Osteocyte (in vitro differentiated cells): ENCODE data around the gene IKZF1. TPM values are rescaled to one million over a fixed set of nuclear protein-coding genes. Genes with fewer than 3 reads are reported as not detected.

Experiments
- DNase-seq: peaks from one replicate; pipeline ENCODE4 v3.0.0; 2021; ENCODE audit warnings: mixed read lengths; ENCODE audit not compliant: unreplicated experiment; ENCODE audit errors: extremely low spot score
- H3K27ac Mint-ChIP-seq: one replicate; pipeline ENCODE4 v1.8.0; 2021; ENCODE audit warnings: mild to moderate bottlenecking, mixed read lengths; ENCODE audit not compliant: unreplicated experiment
- H3K27me3 Mint-ChIP-seq: one replicate; pipeline ENCODE4 v1.8.0; 2021; ENCODE audit warnings: mixed read lengths; ENCODE audit not compliant: unreplicated experiment
- H3K36me3 Mint-ChIP-seq: one replicate; pipeline ENCODE4 v1.8.0; 2021; ENCODE audit warnings: mixed read lengths; ENCODE audit not compliant: unreplicated experiment
- H3K4me1 Mint-ChIP-seq: one replicate; pipeline ENCODE4 v1.8.0; 2021; ENCODE audit warnings: mixed read lengths; ENCODE audit not compliant: unreplicated experiment
- H3K4me3 Mint-ChIP-seq: one replicate; pipeline ENCODE4 v1.8.0; 2021; ENCODE audit warnings: mild to moderate bottlenecking, moderate library complexity, mixed read lengths; ENCODE audit not compliant: unreplicated experiment
- H3K9me3 Mint-ChIP-seq: one replicate; pipeline ENCODE4 v1.8.0; 2021; ENCODE audit warnings: mixed read lengths; ENCODE audit not compliant: unreplicated experiment
- total RNA-seq: library from RNA; stranded (reverse); gene quantifications from 2 replicates; pipeline ENCODE4 v1.2.1, GENCODE V29; 2021
- TF ChIP-seq, protein P1 (sequence below): fragments of 200-600 bp; sonication (generic); IDR thresholded peaks from 2 replicates; pipeline ENCODE4 v1.5.0; 2021; ENCODE audit warnings: antibody characterized with exemption, mild to moderate bottlenecking, moderate library complexity

Gene IKZF1
- total RNA-seq, 1 donor from 2014 or later = not detected

DNA sequence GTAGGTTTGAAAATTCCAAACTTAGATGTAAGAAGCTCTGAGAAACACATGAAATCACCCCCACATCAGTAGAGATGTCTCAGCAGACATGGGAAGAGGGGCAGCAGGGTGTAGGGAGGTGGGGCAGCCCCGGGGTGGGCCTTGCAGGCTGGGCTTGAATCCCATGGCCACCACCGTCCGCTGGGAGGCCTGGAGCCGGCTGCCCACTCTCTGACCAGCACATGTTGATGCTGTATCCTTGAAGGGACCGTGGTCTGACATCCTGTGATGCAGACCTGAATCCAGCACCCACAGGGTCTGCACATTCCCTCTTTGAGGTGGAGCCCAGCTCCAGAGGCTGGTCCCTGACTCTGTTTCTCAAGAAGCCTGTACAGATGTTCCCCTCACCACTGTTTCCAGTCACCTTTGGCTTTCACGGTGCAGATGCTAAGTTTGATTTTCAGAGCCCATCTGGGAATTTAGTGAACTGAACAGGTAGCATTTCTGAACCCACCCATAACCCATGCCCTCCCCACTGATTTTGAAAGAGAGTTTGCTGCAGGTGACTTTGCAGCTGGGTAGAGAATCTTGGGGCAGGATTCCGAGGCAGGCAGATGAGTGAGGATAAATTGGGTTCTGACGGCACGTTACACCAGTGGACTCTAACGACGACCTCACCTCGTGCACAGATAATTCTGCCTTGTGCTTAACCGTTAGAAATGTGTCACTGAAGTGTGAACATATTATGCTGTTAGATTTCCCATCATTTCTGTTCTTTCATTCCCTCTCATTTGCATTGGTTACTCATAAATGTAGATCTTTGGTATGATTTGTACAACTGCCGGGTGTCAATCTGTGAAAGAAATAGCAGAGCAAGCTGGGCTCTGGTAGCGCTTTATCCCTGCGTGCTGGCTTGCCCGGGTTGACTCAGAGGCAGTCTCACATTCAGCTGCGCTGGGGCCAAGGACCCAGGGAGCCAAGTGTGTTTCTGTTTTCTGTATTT is 45.7 kb downstream of the IKZF1 start:
- DNase-seq = no peak
- peaks cover 16% of the 10 kb centered on the region for H3K27me3 Mint-ChIP-seq
- no peaks in the 10 kb centered on the region for H3K9me3 Mint-ChIP-seq
- H3K27ac Mint-ChIP-seq = no peak overlapping the region
- H3K4me1 Mint-ChIP-seq = peaks cover 7% of the 10 kb centered on the region
- TF ChIP-seq, protein P1, sequence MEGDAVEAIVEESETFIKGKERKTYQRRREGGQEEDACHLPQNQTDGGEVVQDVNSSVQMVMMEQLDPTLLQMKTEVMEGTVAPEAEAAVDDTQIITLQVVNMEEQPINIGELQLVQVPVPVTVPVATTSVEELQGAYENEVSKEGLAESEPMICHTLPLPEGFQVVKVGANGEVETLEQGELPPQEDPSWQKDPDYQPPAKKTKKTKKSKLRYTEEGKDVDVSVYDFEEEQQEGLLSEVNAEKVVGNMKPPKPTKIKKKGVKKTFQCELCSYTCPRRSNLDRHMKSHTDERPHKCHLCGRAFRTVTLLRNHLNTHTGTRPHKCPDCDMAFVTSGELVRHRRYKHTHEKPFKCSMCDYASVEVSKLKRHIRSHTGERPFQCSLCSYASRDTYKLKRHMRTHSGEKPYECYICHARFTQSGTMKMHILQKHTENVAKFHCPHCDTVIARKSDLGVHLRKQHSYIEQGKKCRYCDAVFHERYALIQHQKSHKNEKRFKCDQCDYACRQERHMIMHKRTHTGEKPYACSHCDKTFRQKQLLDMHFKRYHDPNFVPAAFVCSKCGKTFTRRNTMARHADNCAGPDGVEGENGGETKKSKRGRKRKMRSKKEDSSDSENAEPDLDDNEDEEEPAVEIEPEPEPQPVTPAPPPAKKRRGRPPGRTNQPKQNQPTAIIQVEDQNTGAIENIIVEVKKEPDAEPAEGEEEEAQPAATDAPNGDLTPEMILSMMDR = no peak
- H3K36me3 Mint-ChIP-seq = no peaks in the 10 kb centered on the region
- no peak overlapping the region for H3K4me3 Mint-ChIP-seq

GRCh38 chr7:50351267-50351666 is 46.8 kb downstream of the IKZF1 start:
- Mint-ChIP-seq H3K9me3 (no peaks in the 10 kb centered on the region), H3K36me3 (no peaks in the 10 kb centered on the region), H3K27ac (no peak overlapping the region), H3K27me3 (peaks cover 16% of the 10 kb centered on the region), H3K4me3 (no peak overlapping the region), H3K4me1 (peaks cover 7% of the 10 kb centered on the region)
- DNase-seq = no peak
- TF ChIP-seq, protein P1 = no peak

DNA sequence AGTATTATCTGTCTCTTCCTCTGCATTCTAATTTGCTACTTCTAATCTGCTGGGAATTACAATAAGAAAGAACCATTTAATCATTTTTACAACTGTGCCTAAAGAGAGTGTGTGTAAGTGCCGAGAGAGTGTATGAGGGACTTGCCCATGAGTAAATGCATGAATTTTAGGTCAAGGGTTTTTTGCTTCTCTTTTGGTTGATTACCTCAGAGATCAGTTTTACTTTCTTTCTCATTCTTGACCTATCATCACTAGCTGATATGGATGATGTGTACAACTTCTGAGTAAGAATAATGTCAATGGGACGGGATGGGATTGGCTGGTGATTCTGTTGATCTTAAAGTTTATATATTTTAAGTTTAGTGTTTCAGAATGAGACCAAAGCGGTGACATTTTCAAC is 47.8 kb downstream of the IKZF1 start:
- TF ChIP-seq, protein P1 = no peak
- peaks cover 16% of the 10 kb centered on the region for H3K27me3 Mint-ChIP-seq
- no peaks in the 10 kb centered on the region for H3K4me1 Mint-ChIP-seq
- no peak for DNase-seq
- H3K36me3 Mint-ChIP-seq = no peaks in the 10 kb centered on the region
- no peak overlapping the region for H3K27ac Mint-ChIP-seq
- no peak overlapping the region for H3K4me3 Mint-ChIP-seq
- no peaks in the 10 kb centered on the region for H3K9me3 Mint-ChIP-seq

GRCh38 chr7:50352751-50353150 is 48.2 kb downstream of the IKZF1 start:
- Mint-ChIP-seq H3K9me3 (no peaks in the 10 kb centered on the region), H3K4me1 (no peaks in the 10 kb centered on the region), H3K27ac (no peak overlapping the region)

DNA sequence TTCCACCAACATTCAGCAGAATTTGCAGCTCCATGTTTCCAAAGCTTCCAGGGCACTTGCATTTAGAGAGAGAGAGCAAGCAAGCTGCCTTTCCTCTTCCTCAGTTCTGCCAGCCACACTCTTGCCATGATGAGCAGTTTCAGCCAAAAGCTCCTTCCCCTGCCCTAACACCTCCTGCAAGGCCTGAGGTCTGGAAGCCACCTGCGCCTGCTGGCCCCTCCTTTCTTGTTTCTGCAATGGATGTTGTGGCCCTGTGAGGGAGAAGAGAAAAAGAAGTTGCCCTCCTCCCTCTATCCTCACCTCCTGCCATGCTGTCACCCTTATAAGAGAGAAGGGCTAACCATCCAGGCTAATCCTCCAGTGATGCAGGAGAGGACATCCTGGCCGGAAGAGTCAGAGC is 48.7 kb downstream of the IKZF1 start:
- Mint-ChIP-seq H3K27me3 (peaks cover 16% of the 10 kb centered on the region), H3K4me3 (no peak overlapping the region), H3K36me3 (no peaks in the 10 kb centered on the region), H3K27ac (no peak overlapping the region), H3K4me1 (no peaks in the 10 kb centered on the region), H3K9me3 (no peaks in the 10 kb centered on the region)
- TF ChIP-seq, protein P1 = no peak
- DNase-seq = no peak

More at GRCh38 chr7:50352751-50353150, 48.2 kb downstream of the IKZF1 start:
- DNase-seq = no peak
- TF ChIP-seq, protein P1 = no peak
- H3K36me3 Mint-ChIP-seq = no peaks in the 10 kb centered on the region
- H3K27me3 Mint-ChIP-seq = peaks cover 16% of the 10 kb centered on the region
- no peak overlapping the region for H3K4me3 Mint-ChIP-seq
